BLaER1 treated with 17β-estradiol and CSF1 and Interleukin-3, amounts not matched to agents 10 nM and 100 nM (cell line): ENCODE measurements around the gene CMSS1.
A peak's percentile ranks its signal among the peaks of the same experiment; 100 is the strongest.

ENCODE experiments used
- H3K27ac ChIP-seq, 11 experiments: shearing (Covaris generic); formaldehyde crosslinking; 2 replicates each; pipeline ENCODE4 v1.8.1; 2022
- H3K27me3 ChIP-seq, 11 experiments: shearing (Covaris generic); formaldehyde crosslinking; 2 replicates each; pipeline ENCODE4 v1.8.1; 2022
- H3K36me3 ChIP-seq, 11 experiments: shearing (Covaris generic); formaldehyde crosslinking; 2 replicates each; pipeline ENCODE4 v1.8.1; 2022
- H3K4me1 ChIP-seq, 10 experiments: shearing (Covaris generic); formaldehyde crosslinking; 2 replicates each; pipeline ENCODE4 v1.8.1; 2022
- H3K4me2 ChIP-seq, 11 experiments: shearing (Covaris generic); formaldehyde crosslinking; 2 replicates each; pipeline ENCODE4 v1.8.1; 2022
- H3K4me3 ChIP-seq, 10 experiments: shearing (Covaris generic); formaldehyde crosslinking; 2 replicates each; pipeline ENCODE4 v1.8.1; 2022
- H3K9ac ChIP-seq, 11 experiments: shearing (Covaris generic); formaldehyde crosslinking; 2 replicates each; pipeline ENCODE4 v1.8.1; 2022
- H3K9me3 ChIP-seq, 11 experiments: shearing (Covaris generic); formaldehyde crosslinking; replicated peaks in 1 of 11; 2 replicates each; pipeline ENCODE4 v1.8.1; 2022
- H4K20me1 ChIP-seq, 11 experiments: shearing (Covaris generic); formaldehyde crosslinking; 2 replicates each; pipeline ENCODE4 v1.8.1; 2022
- Cebpa-rat ChIP-seq, 11 experiments: shearing (Covaris generic); IDR thresholded peaks; 2 replicates each; pipeline ENCODE4 v1.8.1; 2022

CMSS1 gene

GRCh38 chr3:100003609-100004503, 186.2 kb downstream of the CMSS1 start:
- peaks cover 0 to 56% (median 0%) of the 10 kb centered on the region in 11 experiments; a peak in 3 of 22 replicates for H4K20me1 ChIP-seq
- H3K9ac ChIP-seq, result no peak overlapping the region
- H3K27ac ChIP-seq, result no peak overlapping the region
- H3K36me3 ChIP-seq, result no peaks in the 10 kb centered on the region
- no peak overlapping the region for H3K4me2 ChIP-seq
- no peak for TF ChIP-seq Cebpa-rat (IDR thresholded peaks at IDR 0.05)
- peaks cover 0 to 4% (median 0%) of the 10 kb centered on the region in 11 experiments; a peak in 1 of 22 replicates for H3K9me3 ChIP-seq
- no peaks in the 10 kb centered on the region for H3K4me1 ChIP-seq
- H3K27me3 ChIP-seq, result no peaks in the 10 kb centered on the region
- no peak overlapping the region for H3K4me3 ChIP-seq

GRCh38 chr3:100004931-100005330, 187.3 kb downstream of the CMSS1 start:
- no peaks in the 10 kb centered on the region for H3K9me3 ChIP-seq

DNA sequence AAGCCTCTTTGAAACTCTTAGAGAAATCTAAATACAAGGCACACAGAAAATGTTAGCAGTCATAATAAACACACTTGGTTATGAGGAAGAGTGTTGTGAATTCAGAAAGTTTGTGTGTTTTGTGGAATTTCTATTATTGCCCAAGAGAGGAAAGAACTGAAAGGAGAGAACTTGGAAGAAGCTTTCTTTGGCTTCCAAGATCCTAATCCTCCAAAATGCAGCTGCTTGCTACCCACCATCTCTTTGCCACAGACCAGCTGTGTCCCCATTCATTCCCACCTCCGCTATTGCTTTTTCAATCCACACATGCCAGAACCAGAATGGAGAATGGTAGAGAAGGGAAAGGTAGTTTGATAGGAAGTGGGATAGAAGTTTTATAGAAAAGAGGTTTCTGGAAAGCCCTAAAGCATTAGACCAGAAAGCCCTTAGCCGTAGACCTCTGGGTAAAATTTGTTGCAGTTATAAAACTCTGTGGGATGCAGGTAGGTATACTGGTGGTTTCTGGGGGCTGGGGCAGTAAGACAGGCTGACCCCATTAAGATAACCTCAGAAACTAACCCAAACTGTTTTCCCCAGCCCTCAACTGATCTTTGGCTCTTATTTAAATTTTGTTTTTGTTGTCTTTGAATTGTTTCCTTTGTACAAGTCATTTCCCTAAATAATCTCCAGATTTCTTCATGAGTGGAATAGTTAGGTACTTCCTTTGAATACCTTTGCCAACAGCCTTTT, 188.2 kb downstream of the CMSS1 start:
- Histone ChIP-seq H3K36me3 (peaks cover 0 to 6% (median 2%) of the 10 kb centered on the region in 11 experiments; a peak in 5 of 22 replicates), H3K4me1 (peaks cover 0 to 8% (median 0%) of the 10 kb centered on the region in 10 experiments; a peak in 3 of 20 replicates), H3K4me2 (no peak overlapping the region), H3K4me3 (no peak overlapping the region), H3K9me3 (no peaks in the 10 kb centered on the region), H3K9ac (no peak overlapping the region), H3K27ac (no peak overlapping the region), H4K20me1 (peaks cover 0 to 50% (median 0%) of the 10 kb centered on the region in 11 experiments; a peak in 3 of 22 replicates), H3K27me3 (no peaks in the 10 kb centered on the region)
- no peak for TF ChIP-seq Cebpa-rat (IDR thresholded peaks at IDR 0.05)

More at GRCh38 chr3:100004931-100005330, 187.3 kb downstream of the CMSS1 start:
- H3K4me3 ChIP-seq, result no peak overlapping the region
- no peak overlapping the region for H3K27ac ChIP-seq
- H3K9ac ChIP-seq, result no peak overlapping the region
- no peaks in the 10 kb centered on the region for H3K36me3 ChIP-seq
- peaks cover 0 to 56% (median 0%) of the 10 kb centered on the region in 11 experiments; a peak in 3 of 22 replicates for H4K20me1 ChIP-seq
- no peak for TF ChIP-seq Cebpa-rat (IDR thresholded peaks at IDR 0.05)
- H3K4me1 ChIP-seq, result peaks cover 0 to 2% (median 0%) of the 10 kb centered on the region in 10 experiments; a peak in 3 of 20 replicates
- H3K4me2 ChIP-seq, result no peak overlapping the region
- no peaks in the 10 kb centered on the region for H3K27me3 ChIP-seq

- TF ChIP-seq Cebpa-rat (IDR thresholded peaks at IDR 0.05), result no peak
- Histone ChIP-seq H3K9me3 (no peaks in the 10 kb centered on the region), H3K36me3 (peaks cover 0 to 14% (median 4%) of the 10 kb centered on the region in 11 experiments; a peak in 9 of 22 replicates), H3K4me1 (peaks cover 0 to 8% (median 0%) of the 10 kb centered on the region in 10 experiments; a peak in 3 of 20 replicates), H3K4me3 (no peak overlapping the region), H3K27me3 (no peaks in the 10 kb centered on the region), H4K20me1 (peaks cover 0 to 41% (median 0%) of the 10 kb centered on the region in 11 experiments; a peak in 3 of 22 replicates), H3K9ac (no peak overlapping the region), H3K4me2 (no peak overlapping the region), H3K27ac (no peak overlapping the region)
Observed at GRCh38 chr3:100006570-100007271, 189.1 kb downstream of the CMSS1 start.

GRCh38 chr3:100007313-100007712, 189.7 kb downstream of the CMSS1 start:
- Histone ChIP-seq H4K20me1 (peaks cover 0 to 35% (median 0%) of the 10 kb centered on the region in 11 experiments; a peak in 3 of 22 replicates), H3K4me2 (no peak overlapping the region), H3K27ac (no peak overlapping the region), H3K27me3 (no peaks in the 10 kb centered on the region), H3K9me3 (no peaks in the 10 kb centered on the region), H3K4me3 (no peak overlapping the region), H3K4me1 (peaks cover 0 to 8% (median 0%) of the 10 kb centered on the region in 10 experiments; a peak in 3 of 20 replicates), H3K36me3 (peaks cover 0 to 14% (median 4%) of the 10 kb centered on the region in 11 experiments; a peak in 9 of 22 replicates), H3K9ac (no peak overlapping the region)
- no peak for TF ChIP-seq Cebpa-rat (IDR thresholded peaks at IDR 0.05)

GRCh38 chr3:100008081-100008698, 190.5 kb downstream of the CMSS1 start:
- no peak overlapping the region for H3K9ac ChIP-seq
- H3K4me2 ChIP-seq, result no peak overlapping the region
- H3K9me3 ChIP-seq, result no peaks in the 10 kb centered on the region
- H3K36me3 ChIP-seq, result peaks cover 0 to 14% (median 4%) of the 10 kb centered on the region in 11 experiments; a peak in 9 of 22 replicates
- H3K27ac ChIP-seq, result no peak overlapping the region
- no peaks in the 10 kb centered on the region for H3K27me3 ChIP-seq
- H4K20me1 ChIP-seq, result peaks cover 0 to 29% (median 0%) of the 10 kb centered on the region in 11 experiments; a peak in 3 of 22 replicates
- peaks cover 0 to 8% (median 0%) of the 10 kb centered on the region in 10 experiments; a peak in 3 of 20 replicates for H3K4me1 ChIP-seq
- H3K4me3 ChIP-seq, result no peak overlapping the region
- no peak for TF ChIP-seq Cebpa-rat (IDR thresholded peaks at IDR 0.05)

DNA sequence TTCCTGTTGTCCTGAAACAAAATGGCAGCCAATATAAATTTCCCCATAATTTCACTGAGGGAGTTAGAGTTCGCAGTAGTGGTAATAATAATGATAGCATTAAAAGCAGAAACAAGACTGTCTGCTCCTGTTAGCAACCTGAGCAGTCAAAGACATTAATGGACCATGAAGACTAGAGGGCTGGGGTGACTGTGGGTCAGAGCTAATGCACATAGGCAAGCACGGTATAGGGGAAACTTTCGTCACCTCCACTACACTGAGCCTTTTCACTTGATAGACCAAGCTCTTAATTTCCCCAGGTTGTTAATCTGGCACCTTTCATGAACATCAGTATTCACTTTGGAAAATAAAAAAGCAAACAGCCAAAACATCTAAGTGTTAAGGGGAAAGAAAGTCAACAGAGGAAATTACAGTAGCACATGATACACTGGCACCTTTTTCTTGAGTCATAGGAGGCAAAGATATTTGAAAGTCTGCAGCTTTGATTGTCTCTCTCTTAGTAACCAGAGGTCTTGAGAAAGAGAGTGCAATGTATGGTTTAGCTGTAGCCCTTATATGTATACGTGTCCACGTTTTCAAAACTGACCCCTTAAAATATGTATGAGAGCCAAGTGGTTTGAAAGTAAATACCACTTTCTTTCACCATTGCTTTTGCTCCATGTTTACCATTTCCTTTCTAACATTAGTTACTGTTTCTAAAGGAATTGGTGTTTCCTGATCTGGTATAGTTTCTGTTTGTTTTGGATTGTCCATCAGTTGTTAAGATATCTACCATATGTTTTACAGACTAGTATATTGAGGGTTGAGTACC, 191.8 kb downstream of the CMSS1 start:
- H3K27me3 ChIP-seq, result no peaks in the 10 kb centered on the region
- H3K9me3 ChIP-seq, result peaks cover 0 to 4% (median 0%) of the 10 kb centered on the region in 11 experiments; a peak in 3 of 22 replicates
- H3K9ac ChIP-seq, result no peak overlapping the region
- 0 out of 22 replicates have a peak overlapping the region, but pooled peaks of 1 of the 11 experiments have one; percentile 15 for H3K4me2 ChIP-seq
- TF ChIP-seq Cebpa-rat (IDR thresholded peaks at IDR 0.05), result no peak
- H3K27ac ChIP-seq, result no peak overlapping the region
- peaks cover 0 to 14% (median 4%) of the 10 kb centered on the region in 11 experiments; a peak in 9 of 22 replicates for H3K36me3 ChIP-seq
- H4K20me1 ChIP-seq, result peaks cover 0 to 25% (median 0%) of the 10 kb centered on the region in 11 experiments; a peak in 3 of 22 replicates
- H3K4me3 ChIP-seq, result no peak overlapping the region
- peaks cover 0 to 8% (median 0%) of the 10 kb centered on the region in 10 experiments; a peak in 3 of 20 replicates for H3K4me1 ChIP-seq
